Measurements from ENCODE around the gene SNX19.

- no peak for TF ChIP-seq CTCF (IDR thresholded peaks at IDR 0.05)
- no peak for TF ChIP-seq EZH2phosphoT487 (IDR thresholded peaks at IDR 0.05; ENCODE audit: borderline replicate concordance, low read depth)
- TF ChIP-seq MAX (IDR thresholded peaks at IDR 0.05; ENCODE audit: low read depth) = no peak
- no peak for TF ChIP-seq GABPA (IDR thresholded peaks at IDR 0.05; ENCODE audit: low read depth)
- TF ChIP-seq FOXJ3 (CRISPR knock-in tag; IDR thresholded peaks at IDR 0.05) = no peak
- no peak for TF ChIP-seq FOXM1 (IDR thresholded peaks at IDR 0.05; ENCODE audit: low read depth)
- TF ChIP-seq RCOR1 (IDR thresholded peaks at IDR 0.05; ENCODE audit: low read length) = no peak
- TF ChIP-seq EP300 (IDR thresholded peaks at IDR 0.05; ENCODE audit: borderline replicate concordance in 1 of 2, low read depth in 1 of 2, low read length in 1 of 2) = no peak
- TF ChIP-seq USF1 (IDR thresholded peaks at IDR 0.05; ENCODE audit: borderline replicate concordance, low read depth) = no peak
- no peak for TF ChIP-seq POLR2AphosphoS5 (IDR thresholded peaks at IDR 0.05; ENCODE audit: low read depth, low read length)
- TF ChIP-seq USF2 (IDR thresholded peaks at IDR 0.05; ENCODE audit: borderline replicate concordance, low read depth, low read length) = no peak
Observed at GRCh38 chr11:130832566-130833425, 83.5 kb downstream of the SNX19 start.

All from SK-N-SH (cell line).